SK-N-SH treated with all-trans-retinoic acid at 6 μM for 48 hours (cell line): Measurements from ENCODE around the gene PSTPIP2.
"Not testable (repeated sequence)": the region's sequence is repeated elsewhere in the genome, so short reads cannot be mapped to it uniquely, and the experiment has no call there.

ENCODE experiments used
- ATAC-seq: fragments of 200-7000 bp; cut with Tn5 transposase; 3 replicates; pipeline ENCODE4 v1.9.1; 2020; ENCODE audit warnings: mild to moderate bottlenecking, moderate library complexity
- ARNTL ChIP-seq: fragments of 450-650 bp; formaldehyde crosslinking; IDR thresholded peaks from 2 replicates; pipeline ENCODE4 v1.5.0; 2020; ENCODE audit warnings: low read depth, mild to moderate bottlenecking, moderate library complexity, borderline replicate concordance
- BACH2 ChIP-seq: fragments of 250-450 bp; sonication (Bioruptor Pico); IDR thresholded peaks from 2 replicates; pipeline ENCODE4 v1.9.0; 2021; ENCODE audit warnings: mild to moderate bottlenecking, borderline replicate concordance
- CSDC2 ChIP-seq: fragments of 250-450 bp; sonication (Bioruptor Pico); IDR thresholded peaks from 2 replicates; pipeline ENCODE4 v1.5.0; 2020; ENCODE audit warnings: mild to moderate bottlenecking, moderate library complexity
- ESRRG ChIP-seq: fragments of 250-450 bp; sonication (Bioruptor Pico); IDR thresholded peaks from 2 replicates; pipeline ENCODE4 v1.6.1; 2021; ENCODE audit warnings: mild to moderate bottlenecking
- GLIS3 ChIP-seq: fragments of 250-450 bp; sonication (Bioruptor Pico); IDR thresholded peaks from 2 replicates; pipeline ENCODE4 v1.5.0; 2020; ENCODE audit warnings: mild to moderate bottlenecking, moderate library complexity
- ISL1 ChIP-seq: fragments of 250-450 bp; sonication (Bioruptor Pico); IDR thresholded peaks from 2 replicates; pipeline ENCODE4 v2.1.2; 2022; ENCODE audit warnings: mild to moderate bottlenecking, moderate library complexity
- OSR1 ChIP-seq: fragments of 250-450 bp; sonication (Bioruptor Pico); IDR thresholded peaks from 2 replicates; pipeline ENCODE4 v1.8.0; 2022; ENCODE audit warnings: moderate library complexity, mild to moderate bottlenecking, inconsistent platforms
- PPARA ChIP-seq: fragments of 250-450 bp; sonication (Bioruptor Pico); IDR thresholded peaks from 2 replicates; pipeline ENCODE4 v1.5.0; 2020; ENCODE audit warnings: mild to moderate bottlenecking, borderline replicate concordance
- RARB ChIP-seq: fragments of 250-450 bp; sonication (Bioruptor Pico); IDR thresholded peaks from 2 replicates; pipeline ENCODE4 v1.8.0; 2021; ENCODE audit warnings: mild to moderate bottlenecking, moderate library complexity
- SNAI2 ChIP-seq: fragments of 250-450 bp; sonication (Bioruptor Pico); IDR thresholded peaks from 2 replicates; pipeline ENCODE4 v1.5.0; 2020; ENCODE audit warnings: mild to moderate bottlenecking, moderate library complexity
- TOX ChIP-seq: fragments of 250-450 bp; sonication (Bioruptor Pico); IDR thresholded peaks from 2 replicates; pipeline ENCODE4 v1.8.0; 2021; ENCODE audit warnings: mild to moderate bottlenecking, moderate library complexity, borderline replicate concordance
- ZC3H10 ChIP-seq: fragments of 250-450 bp; sonication (Bioruptor Pico); IDR thresholded peaks from 2 replicates; pipeline ENCODE4 v1.5.1; 2021; ENCODE audit warnings: mild to moderate bottlenecking, moderate library complexity
- ZFP3 ChIP-seq: fragments of 250-450 bp; sonication (Bioruptor Pico); IDR thresholded peaks from 2 replicates; pipeline ENCODE4 v1.5.0; 2020; ENCODE audit warnings: mild to moderate bottlenecking, moderate library complexity
- ZNF70 ChIP-seq: fragments of 450-650 bp; formaldehyde crosslinking; IDR thresholded peaks from 2 replicates; pipeline ENCODE4 v1.5.0; 2020; ENCODE audit warnings: mild to moderate bottlenecking, moderate library complexity
- ZNF8 ChIP-seq: fragments of 450-650 bp; formaldehyde crosslinking; IDR thresholded peaks from 2 replicates; pipeline ENCODE4 v1.5.0; 2020; ENCODE audit warnings: mild to moderate bottlenecking, moderate library complexity
- TF ChIP-seq, protein P1 (sequence below): fragments of 250-450 bp; sonication (Bioruptor Pico); IDR thresholded peaks from 2 replicates; pipeline ENCODE4 v1.8.0; 2020; ENCODE audit warnings: mild to moderate bottlenecking, moderate library complexity, borderline replicate concordance
- TF ChIP-seq, protein P2 (sequence below): fragments of 250-450 bp; sonication (Bioruptor Pico); IDR thresholded peaks from 2 replicates; pipeline ENCODE4 v1.5.1; 2020; ENCODE audit warnings: low read depth, mild to moderate bottlenecking, moderate library complexity
- TF ChIP-seq, protein P3 (sequence below): fragments of 250-450 bp; sonication (Bioruptor Pico); IDR thresholded peaks from 2 replicates; pipeline ENCODE4 v1.8.0; 2021; ENCODE audit warnings: low read depth, mild to moderate bottlenecking, moderate library complexity, borderline replicate concordance
- TF ChIP-seq, protein P4 (sequence below): fragments of 250-450 bp; sonication (Bioruptor Pico); IDR thresholded peaks from 2 replicates; pipeline ENCODE4 v1.5.0; 2020; ENCODE audit warnings: mild to moderate bottlenecking, moderate library complexity
- TF ChIP-seq, protein P5 (sequence below): fragments of 250-450 bp; sonication (Bioruptor Pico); IDR thresholded peaks from 2 replicates; pipeline ENCODE4 v1.5.1; 2021; ENCODE audit warnings: mild to moderate bottlenecking, moderate library complexity

Gene PSTPIP2

DNA sequence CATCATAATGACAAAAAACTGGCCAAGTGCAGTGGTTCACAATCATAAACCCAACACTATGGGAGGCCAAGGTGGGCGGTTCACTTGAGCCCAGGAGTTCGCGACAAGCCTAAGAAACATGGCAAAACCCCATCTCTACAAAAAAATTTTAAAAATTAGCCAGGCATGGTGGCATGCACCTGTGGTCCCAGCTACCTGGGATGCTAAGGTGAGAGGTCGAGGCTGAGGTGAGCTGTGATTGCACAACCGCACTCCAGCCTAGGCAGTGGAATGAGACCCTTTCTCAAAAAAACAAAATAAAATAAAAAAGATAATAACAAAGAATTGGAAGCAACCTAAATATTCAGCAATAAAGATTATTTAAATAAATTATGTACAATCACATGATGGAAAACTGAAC, 21.8 kb downstream of the PSTPIP2 start:
- TF ChIP-seq, protein P1, sequence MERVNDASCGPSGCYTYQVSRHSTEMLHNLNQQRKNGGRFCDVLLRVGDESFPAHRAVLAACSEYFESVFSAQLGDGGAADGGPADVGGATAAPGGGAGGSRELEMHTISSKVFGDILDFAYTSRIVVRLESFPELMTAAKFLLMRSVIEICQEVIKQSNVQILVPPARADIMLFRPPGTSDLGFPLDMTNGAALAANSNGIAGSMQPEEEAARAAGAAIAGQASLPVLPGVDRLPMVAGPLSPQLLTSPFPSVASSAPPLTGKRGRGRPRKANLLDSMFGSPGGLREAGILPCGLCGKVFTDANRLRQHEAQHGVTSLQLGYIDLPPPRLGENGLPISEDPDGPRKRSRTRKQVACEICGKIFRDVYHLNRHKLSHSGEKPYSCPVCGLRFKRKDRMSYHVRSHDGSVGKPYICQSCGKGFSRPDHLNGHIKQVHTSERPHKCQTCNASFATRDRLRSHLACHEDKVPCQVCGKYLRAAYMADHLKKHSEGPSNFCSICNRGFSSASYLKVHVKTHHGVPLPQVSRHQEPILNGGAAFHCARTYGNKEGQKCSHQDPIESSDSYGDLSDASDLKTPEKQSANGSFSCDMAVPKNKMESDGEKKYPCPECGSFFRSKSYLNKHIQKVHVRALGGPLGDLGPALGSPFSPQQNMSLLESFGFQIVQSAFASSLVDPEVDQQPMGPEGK (CRISPR knock-in tag) = no peak
- TF ChIP-seq SNAI2 (CRISPR knock-in tag) (no peak), PPARA (CRISPR knock-in tag) (no peak), CSDC2 (CRISPR knock-in tag) (no peak), ZNF8 (CRISPR knock-in tag) (no peak), ISL1 (no peak), ESRRG (CRISPR knock-in tag) (no peak), TOX (CRISPR knock-in tag) (no peak)
- TF ChIP-seq, protein P2, sequence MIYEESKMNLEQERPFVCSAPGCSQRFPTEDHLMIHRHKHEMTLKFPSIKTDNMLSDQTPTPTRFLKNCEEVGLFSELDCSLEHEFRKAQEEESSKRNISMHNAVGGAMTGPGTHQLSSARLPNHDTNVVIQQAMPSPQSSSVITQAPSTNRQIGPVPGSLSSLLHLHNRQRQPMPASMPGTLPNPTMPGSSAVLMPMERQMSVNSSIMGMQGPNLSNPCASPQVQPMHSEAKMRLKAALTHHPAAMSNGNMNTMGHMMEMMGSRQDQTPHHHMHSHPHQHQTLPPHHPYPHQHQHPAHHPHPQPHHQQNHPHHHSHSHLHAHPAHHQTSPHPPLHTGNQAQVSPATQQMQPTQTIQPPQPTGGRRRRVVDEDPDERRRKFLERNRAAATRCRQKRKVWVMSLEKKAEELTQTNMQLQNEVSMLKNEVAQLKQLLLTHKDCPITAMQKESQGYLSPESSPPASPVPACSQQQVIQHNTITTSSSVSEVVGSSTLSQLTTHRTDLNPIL (CRISPR knock-in tag) = no peak
- no peak for ATAC-seq

DNA sequence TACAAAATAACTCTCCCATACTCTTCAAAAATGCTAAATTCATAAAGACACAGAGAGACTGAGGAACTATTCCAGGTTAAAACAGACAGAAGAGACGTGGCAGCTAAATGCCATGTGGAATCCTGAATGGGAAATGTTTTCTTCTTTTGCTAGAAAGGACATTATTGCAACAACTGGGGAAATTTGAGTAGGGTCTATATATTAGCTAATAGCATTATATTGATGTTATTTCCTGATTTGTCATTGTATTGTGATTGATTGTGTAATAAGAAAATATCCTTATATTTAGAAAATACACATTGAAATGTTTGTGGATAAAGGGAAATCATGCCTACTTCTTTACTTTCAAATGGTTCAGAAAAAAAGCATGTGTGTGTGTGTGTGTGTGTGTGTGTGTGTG, 23.4 kb downstream of the PSTPIP2 start:
- TF ChIP-seq BACH2 (CRISPR knock-in tag) (no peak), OSR1 (CRISPR knock-in tag) (no peak), CSDC2 (CRISPR knock-in tag) (no peak), ESRRG (CRISPR knock-in tag) (no peak), SNAI2 (CRISPR knock-in tag) (no peak), GLIS3 (no peak), ARNTL (no peak), TOX (CRISPR knock-in tag) (no peak), ZC3H10 (CRISPR knock-in tag) (no peak)
- TF ChIP-seq, protein P3, sequence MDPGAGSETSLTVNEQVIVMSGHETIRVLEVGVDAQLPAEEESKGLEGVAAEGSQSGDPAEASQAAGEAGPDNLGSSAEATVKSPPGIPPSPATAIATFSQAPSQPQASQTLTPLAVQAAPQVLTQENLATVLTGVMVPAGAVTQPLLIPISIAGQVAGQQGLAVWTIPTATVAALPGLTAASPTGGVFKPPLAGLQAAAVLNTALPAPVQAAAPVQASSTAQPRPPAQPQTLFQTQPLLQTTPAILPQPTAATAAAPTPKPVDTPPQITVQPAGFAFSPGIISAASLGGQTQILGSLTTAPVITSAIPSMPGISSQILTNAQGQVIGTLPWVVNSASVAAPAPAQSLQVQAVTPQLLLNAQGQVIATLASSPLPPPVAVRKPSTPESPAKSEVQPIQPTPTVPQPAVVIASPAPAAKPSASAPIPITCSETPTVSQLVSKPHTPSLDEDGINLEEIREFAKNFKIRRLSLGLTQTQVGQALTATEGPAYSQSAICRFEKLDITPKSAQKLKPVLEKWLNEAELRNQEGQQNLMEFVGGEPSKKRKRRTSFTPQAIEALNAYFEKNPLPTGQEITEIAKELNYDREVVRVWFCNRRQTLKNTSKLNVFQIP = no peak
- TF ChIP-seq, protein P4, sequence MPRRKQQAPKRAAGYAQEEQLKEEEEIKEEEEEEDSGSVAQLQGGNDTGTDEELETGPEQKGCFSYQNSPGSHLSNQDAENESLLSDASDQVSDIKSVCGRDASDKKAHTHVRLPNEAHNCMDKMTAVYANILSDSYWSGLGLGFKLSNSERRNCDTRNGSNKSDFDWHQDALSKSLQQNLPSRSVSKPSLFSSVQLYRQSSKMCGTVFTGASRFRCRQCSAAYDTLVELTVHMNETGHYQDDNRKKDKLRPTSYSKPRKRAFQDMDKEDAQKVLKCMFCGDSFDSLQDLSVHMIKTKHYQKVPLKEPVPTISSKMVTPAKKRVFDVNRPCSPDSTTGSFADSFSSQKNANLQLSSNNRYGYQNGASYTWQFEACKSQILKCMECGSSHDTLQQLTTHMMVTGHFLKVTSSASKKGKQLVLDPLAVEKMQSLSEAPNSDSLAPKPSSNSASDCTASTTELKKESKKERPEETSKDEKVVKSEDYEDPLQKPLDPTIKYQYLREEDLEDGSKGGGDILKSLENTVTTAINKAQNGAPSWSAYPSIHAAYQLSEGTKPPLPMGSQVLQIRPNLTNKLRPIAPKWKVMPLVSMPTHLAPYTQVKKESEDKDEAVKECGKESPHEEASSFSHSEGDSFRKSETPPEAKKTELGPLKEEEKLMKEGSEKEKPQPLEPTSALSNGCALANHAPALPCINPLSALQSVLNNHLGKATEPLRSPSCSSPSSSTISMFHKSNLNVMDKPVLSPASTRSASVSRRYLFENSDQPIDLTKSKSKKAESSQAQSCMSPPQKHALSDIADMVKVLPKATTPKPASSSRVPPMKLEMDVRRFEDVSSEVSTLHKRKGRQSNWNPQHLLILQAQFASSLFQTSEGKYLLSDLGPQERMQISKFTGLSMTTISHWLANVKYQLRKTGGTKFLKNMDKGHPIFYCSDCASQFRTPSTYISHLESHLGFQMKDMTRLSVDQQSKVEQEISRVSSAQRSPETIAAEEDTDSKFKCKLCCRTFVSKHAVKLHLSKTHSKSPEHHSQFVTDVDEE (CRISPR knock-in tag) = no peak
- TF ChIP-seq, protein P5, sequence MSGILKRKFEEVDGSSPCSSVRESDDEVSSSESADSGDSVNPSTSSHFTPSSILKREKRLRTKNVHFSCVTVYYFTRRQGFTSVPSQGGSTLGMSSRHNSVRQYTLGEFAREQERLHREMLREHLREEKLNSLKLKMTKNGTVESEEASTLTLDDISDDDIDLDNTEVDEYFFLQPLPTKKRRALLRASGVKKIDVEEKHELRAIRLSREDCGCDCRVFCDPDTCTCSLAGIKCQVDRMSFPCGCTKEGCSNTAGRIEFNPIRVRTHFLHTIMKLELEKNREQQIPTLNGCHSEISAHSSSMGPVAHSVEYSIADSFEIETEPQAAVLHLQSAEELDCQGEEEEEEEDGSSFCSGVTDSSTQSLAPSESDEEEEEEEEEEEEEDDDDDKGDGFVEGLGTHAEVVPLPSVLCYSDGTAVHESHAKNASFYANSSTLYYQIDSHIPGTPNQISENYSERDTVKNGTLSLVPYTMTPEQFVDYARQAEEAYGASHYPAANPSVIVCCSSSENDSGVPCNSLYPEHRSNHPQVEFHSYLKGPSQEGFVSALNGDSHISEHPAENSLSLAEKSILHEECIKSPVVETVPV (CRISPR knock-in tag) = no peak
- TF ChIP-seq, all 23 proteins: peak for 0
- no peak for ATAC-seq

DNA sequence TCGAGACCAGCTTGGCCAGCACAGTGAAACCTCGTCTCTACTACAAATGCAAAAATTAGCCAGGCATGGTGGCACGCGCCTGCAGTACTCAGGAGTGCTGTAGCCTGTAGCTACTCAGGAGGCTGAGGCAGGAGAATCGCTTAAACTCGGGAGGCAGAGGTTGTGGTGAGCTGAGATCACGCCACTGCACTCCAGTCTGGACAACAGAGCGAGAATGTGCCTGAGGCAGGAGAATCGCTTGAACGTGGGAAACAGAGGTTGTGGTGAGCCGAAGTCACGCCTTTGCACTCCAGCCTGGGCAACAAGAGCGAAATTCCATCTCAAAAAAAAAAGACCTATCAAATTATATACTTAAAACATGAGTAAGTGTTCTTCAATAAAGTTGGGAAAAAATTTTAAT, 24.7 kb downstream of the PSTPIP2 start:
- not testable (repeated sequence) for ATAC-seq

DNA sequence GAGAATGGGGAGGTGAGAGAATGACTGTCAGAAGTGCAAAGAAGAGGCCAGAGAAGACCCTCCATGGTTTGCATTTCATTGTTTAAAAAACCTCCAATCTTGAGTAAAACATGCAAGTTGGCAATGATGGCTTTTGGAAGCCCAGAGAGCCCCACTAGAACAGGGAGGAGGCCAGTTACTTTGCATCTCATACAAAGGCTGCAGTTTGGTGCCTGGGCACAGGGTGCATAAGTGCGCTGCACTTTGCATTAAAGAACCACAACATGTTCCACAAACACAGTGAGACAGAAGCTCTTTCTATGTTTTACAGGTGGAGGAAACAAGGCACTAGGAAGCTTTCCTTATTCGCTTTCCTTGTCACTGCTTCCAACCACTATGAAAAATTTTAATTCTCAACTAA, 25.4 kb downstream of the PSTPIP2 start:
- TF ChIP-seq ZNF8 (CRISPR knock-in tag) (no peak), PPARA (CRISPR knock-in tag) (no peak), CSDC2 (CRISPR knock-in tag) (no peak), RARB (CRISPR knock-in tag) (no peak), ZNF70 (CRISPR knock-in tag) (no peak), ESRRG (CRISPR knock-in tag) (no peak), ZC3H10 (CRISPR knock-in tag) (no peak), BACH2 (CRISPR knock-in tag) (no peak), SNAI2 (CRISPR knock-in tag) (no peak), ISL1 (no peak), ARNTL (no peak), ZFP3 (no peak), TOX (CRISPR knock-in tag) (no peak)
- TF ChIP-seq, protein P3 = no peak
- TF ChIP-seq, all 23 proteins: peak for 0

More for the DNA sequence above, 25.4 kb downstream of the PSTPIP2 start:
- ATAC-seq = no peak
